Hepatocyte (in vitro differentiated cells): ENCODE data around the gene ARID1A.

Source experiments
- EZH2 ChIP-seq: fragments of 200-600 bp; sonication (generic); IDR thresholded peaks from 2 replicates; pipeline ENCODE4 v1.6.1; 2016; ENCODE audit warnings: antibody characterized with exemption, mild to moderate bottlenecking, borderline replicate concordance
- EZH2phosphoT487 ChIP-seq: fragments of 200-600 bp; sonication (generic); IDR thresholded peaks from one replicate; pipeline ENCODE4 v1.6.1; 2018; ENCODE audit warnings: antibody characterized with exemption, mild to moderate bottlenecking, low read depth, moderate library complexity; ENCODE audit not compliant: unreplicated experiment, severe bottlenecking
- TF ChIP-seq, protein P1 (sequence below): fragments of 200-600 bp; sonication (generic); IDR thresholded peaks from 2 replicates; pipeline ENCODE4 v1.5.1; 2016; ENCODE audit warnings: antibody characterized with exemption, mild to moderate bottlenecking; ENCODE audit not compliant: poor library complexity

DNA sequence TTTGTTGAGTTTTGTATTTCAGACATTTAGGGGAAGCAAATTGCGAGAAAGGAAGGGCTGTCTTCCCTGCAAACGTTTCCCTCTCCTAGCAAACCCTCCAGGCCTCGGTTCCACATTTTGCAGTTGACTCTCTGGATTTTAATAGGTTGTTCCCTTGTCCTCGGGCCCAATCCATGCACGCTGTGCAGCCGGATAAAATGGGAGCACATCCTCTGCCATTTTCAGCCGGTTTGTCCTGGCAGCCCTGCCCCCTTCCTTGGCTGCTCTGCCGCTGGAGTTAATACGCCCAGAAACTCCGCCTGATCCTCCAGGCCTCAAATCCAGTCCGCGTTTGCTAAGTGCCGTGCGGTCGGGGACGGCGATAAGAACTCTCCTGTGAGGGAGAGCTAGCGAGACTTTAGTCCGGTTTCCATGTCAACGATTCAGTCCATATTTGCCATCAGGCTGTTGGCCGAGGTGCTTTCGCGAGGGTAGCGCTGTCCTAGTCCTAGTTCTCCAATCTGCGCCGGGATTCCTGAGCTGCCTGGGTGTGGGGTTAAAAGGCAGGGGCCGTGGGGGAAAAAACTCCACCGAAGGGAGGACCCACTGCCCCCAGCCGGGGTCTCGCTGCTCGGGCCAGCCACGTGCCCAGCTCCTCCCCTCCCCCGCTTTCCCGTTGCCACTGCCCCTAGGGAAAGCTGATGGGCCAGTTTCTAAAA is 2.9 kb upstream of the ARID1A start:
- TF ChIP-seq EZH2phosphoT487 (no peak), EZH2 (no peak)
- TF ChIP-seq, protein P1, sequence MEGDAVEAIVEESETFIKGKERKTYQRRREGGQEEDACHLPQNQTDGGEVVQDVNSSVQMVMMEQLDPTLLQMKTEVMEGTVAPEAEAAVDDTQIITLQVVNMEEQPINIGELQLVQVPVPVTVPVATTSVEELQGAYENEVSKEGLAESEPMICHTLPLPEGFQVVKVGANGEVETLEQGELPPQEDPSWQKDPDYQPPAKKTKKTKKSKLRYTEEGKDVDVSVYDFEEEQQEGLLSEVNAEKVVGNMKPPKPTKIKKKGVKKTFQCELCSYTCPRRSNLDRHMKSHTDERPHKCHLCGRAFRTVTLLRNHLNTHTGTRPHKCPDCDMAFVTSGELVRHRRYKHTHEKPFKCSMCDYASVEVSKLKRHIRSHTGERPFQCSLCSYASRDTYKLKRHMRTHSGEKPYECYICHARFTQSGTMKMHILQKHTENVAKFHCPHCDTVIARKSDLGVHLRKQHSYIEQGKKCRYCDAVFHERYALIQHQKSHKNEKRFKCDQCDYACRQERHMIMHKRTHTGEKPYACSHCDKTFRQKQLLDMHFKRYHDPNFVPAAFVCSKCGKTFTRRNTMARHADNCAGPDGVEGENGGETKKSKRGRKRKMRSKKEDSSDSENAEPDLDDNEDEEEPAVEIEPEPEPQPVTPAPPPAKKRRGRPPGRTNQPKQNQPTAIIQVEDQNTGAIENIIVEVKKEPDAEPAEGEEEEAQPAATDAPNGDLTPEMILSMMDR: no peak
